ENCODE measurements around the gene XRCC4.

XRCC4 gene

GRCh38 chr5:83172655-83173054 lies 95.3 kb downstream of the XRCC4 start:
- H3K79me2 ChIP-seq (ENCODE audit: control insufficient read depth, insufficient read depth, low read length, unreplicated experiment) = no peaks in the 10 kb centered on the region
- H3K4me1 ChIP-seq (ENCODE audit: control insufficient read depth, insufficient read depth, low read length, unreplicated experiment) = no peaks in the 10 kb centered on the region
- no peak overlapping the region for H3K27ac ChIP-seq (ENCODE audit: low read depth, low read length)
- no peaks in the 10 kb centered on the region for H3K36me3 ChIP-seq (ENCODE audit: insufficient read depth, low read length)
- H2AFZ ChIP-seq (ENCODE audit: low read length, unreplicated experiment) = no peak overlapping the region
- no peaks in the 10 kb centered on the region for H3K27me3 ChIP-seq (ENCODE audit: insufficient read depth, low read length)
- no peak overlapping the region for H3K4me3 ChIP-seq (ENCODE audit: low read depth, low read length)

DNA sequence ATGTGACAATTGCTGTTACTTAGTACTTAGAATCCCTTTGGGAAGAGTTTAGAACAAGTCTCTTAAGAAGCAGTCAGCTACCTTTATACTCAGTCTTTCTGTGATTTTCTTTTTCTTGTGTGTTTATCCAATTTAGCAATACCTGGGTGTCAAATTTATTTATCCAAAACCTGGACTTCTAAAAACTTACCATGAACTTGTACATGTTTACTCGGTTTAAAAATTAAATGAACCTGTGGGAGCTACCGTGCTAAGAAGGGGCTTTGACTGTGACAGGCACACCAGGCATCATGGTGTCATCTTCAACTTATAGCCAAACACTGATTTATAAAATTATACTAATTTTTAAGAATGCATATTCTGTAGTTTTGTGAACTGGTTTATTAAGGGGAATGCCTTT lies 96.5 kb downstream of the XRCC4 start:
- H2AFZ ChIP-seq (ENCODE audit: low read length, unreplicated experiment) = no peak overlapping the region
- no peaks in the 10 kb centered on the region for H3K36me3 ChIP-seq (ENCODE audit: insufficient read depth, low read length)
- H3K27me3 ChIP-seq (ENCODE audit: insufficient read depth, low read length) = no peaks in the 10 kb centered on the region
- no peaks in the 10 kb centered on the region for H3K79me2 ChIP-seq (ENCODE audit: control insufficient read depth, insufficient read depth, low read length, unreplicated experiment)
- H3K27ac ChIP-seq (ENCODE audit: low read depth, low read length) = no peak overlapping the region
- no peak overlapping the region for H3K4me3 ChIP-seq (ENCODE audit: low read depth, low read length)
- H3K4me1 ChIP-seq (ENCODE audit: control insufficient read depth, insufficient read depth, low read length, unreplicated experiment) = no peaks in the 10 kb centered on the region

GRCh38 chr5:83177803-83178202 lies 100.5 kb downstream of the XRCC4 start:
- Histone ChIP-seq H3K4me1 (ENCODE audit: control insufficient read depth, insufficient read depth, low read length, unreplicated experiment) (no peaks in the 10 kb centered on the region), H3K27ac (ENCODE audit: low read depth, low read length) (no peak overlapping the region), H3K36me3 (ENCODE audit: insufficient read depth, low read length) (no peaks in the 10 kb centered on the region), H3K79me2 (ENCODE audit: control insufficient read depth, insufficient read depth, low read length, unreplicated experiment) (no peaks in the 10 kb centered on the region), H3K4me3 (ENCODE audit: low read depth, low read length) (no peak overlapping the region), H2AFZ (ENCODE audit: low read length, unreplicated experiment) (no peak overlapping the region), H3K27me3 (ENCODE audit: insufficient read depth, low read length) (no peaks in the 10 kb centered on the region)

DNA sequence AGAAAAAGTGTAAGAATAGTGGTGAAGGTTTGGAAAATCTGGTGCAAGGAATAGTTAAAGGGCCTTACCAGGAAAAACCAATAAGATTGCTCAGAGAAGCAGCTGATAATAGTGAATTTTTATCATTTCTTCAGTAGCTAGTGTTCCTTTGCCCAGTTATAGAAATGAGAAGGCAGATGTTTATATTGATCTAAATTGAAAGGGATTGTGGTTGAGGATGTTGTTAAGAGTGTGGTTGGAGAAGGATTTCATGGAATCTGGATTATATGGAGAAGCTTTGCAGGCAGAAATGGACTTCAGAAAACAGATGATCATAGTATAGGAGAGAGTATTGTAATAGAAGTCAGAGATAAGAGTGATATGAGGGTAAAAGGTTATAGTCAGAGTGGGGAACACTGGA lies 102.6 kb downstream of the XRCC4 start:
- Histone ChIP-seq H3K4me1 (ENCODE audit: control insufficient read depth, insufficient read depth, low read length, unreplicated experiment) (no peaks in the 10 kb centered on the region), H3K27ac (ENCODE audit: low read depth, low read length) (no peak overlapping the region), H2AFZ (ENCODE audit: low read length, unreplicated experiment) (no peak overlapping the region), H3K79me2 (ENCODE audit: control insufficient read depth, insufficient read depth, low read length, unreplicated experiment) (no peaks in the 10 kb centered on the region), H3K27me3 (ENCODE audit: insufficient read depth, low read length) (no peaks in the 10 kb centered on the region), H3K4me3 (ENCODE audit: low read depth, low read length) (no peak overlapping the region), H3K36me3 (ENCODE audit: insufficient read depth, low read length) (no peaks in the 10 kb centered on the region; the same call in 1 of the 2 replicates)

GRCh38 chr5:83184534-83184933 lies 107.2 kb downstream of the XRCC4 start:
- Histone ChIP-seq H3K36me3 (ENCODE audit: insufficient read depth, low read length) (no peaks in the 10 kb centered on the region; the same call in 1 of the 2 replicates), H3K27ac (ENCODE audit: low read depth, low read length) (no peak overlapping the region), H3K4me1 (ENCODE audit: control insufficient read depth, insufficient read depth, low read length, unreplicated experiment) (no peaks in the 10 kb centered on the region), H3K79me2 (ENCODE audit: control insufficient read depth, insufficient read depth, low read length, unreplicated experiment) (no peaks in the 10 kb centered on the region), H3K27me3 (ENCODE audit: insufficient read depth, low read length) (no peaks in the 10 kb centered on the region), H2AFZ (ENCODE audit: low read length, unreplicated experiment) (no peak overlapping the region), H3K4me3 (ENCODE audit: low read depth, low read length) (no peak overlapping the region)

DNA sequence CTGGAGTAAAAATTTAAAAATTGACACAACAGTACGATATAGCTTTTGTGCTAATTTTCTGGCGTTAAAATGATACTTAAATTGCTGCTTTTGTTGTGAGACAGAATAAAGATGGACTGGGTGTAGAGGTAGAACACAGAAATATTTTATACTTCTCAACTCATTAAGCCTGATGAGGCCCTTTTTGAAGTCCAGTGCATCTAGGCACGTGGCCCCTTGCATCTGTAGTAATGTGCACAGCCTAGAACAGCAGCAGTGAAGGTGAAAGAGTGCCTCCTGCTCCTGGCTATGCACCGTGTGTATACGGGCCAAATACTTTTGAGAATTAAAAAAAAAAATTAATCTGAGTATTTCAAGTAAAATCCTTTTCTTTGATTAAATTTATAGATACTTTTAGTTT lies 115.6 kb downstream of the XRCC4 start:
- H3K4me1 ChIP-seq (ENCODE audit: control insufficient read depth, insufficient read depth, low read length, unreplicated experiment) = no peaks in the 10 kb centered on the region
- no peaks in the 10 kb centered on the region for H3K27me3 ChIP-seq (ENCODE audit: insufficient read depth, low read length)
- H3K27ac ChIP-seq (ENCODE audit: low read depth, low read length) = no peak overlapping the region
- H3K4me3 ChIP-seq (ENCODE audit: low read depth, low read length) = no peak overlapping the region
- H3K36me3 ChIP-seq (ENCODE audit: insufficient read depth, low read length) = no peaks in the 10 kb centered on the region
- H2AFZ ChIP-seq (ENCODE audit: low read length, unreplicated experiment) = no peak overlapping the region
- H3K79me2 ChIP-seq (ENCODE audit: control insufficient read depth, insufficient read depth, low read length, unreplicated experiment) = no peaks in the 10 kb centered on the region

- no peaks in the 10 kb centered on the region for H3K4me1 ChIP-seq (ENCODE audit: control insufficient read depth, insufficient read depth, low read length, unreplicated experiment)
- H3K27ac ChIP-seq (ENCODE audit: low read depth, low read length) = no peak overlapping the region
- H3K79me2 ChIP-seq (ENCODE audit: control insufficient read depth, insufficient read depth, low read length, unreplicated experiment) = no peaks in the 10 kb centered on the region
- no peaks in the 10 kb centered on the region for H3K27me3 ChIP-seq (ENCODE audit: insufficient read depth, low read length)
- H2AFZ ChIP-seq (ENCODE audit: low read length, unreplicated experiment) = no peak overlapping the region
- H3K4me3 ChIP-seq (ENCODE audit: low read depth, low read length) = no peak overlapping the region
- no peaks in the 10 kb centered on the region for H3K36me3 ChIP-seq (ENCODE audit: insufficient read depth, low read length)
Measured at GRCh38 chr5:83197326-83197967, 120.1 kb downstream of the XRCC4 start.

DNA sequence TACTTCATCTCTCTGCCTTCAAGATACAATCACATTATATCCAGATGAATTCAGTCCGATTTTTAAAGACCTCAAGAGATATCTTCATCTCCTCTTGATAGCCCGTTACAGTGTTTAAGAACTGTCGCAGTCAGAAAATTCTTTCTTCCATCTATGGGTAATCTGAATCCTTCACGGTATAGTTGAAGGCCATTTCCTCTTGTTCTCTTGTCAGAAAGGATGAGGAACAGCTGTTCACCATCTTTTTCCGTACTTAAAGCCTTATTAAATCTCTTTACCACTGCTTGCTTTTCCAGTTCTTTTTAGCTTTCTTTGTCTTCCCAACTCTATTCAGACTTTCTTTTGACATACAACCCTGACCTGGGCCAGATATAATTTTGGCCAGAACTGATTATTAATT lies 121.8 kb downstream of the XRCC4 start:
- no peak overlapping the region for H3K4me3 ChIP-seq (ENCODE audit: low read depth, low read length)
- no peak overlapping the region for H2AFZ ChIP-seq (ENCODE audit: low read length, unreplicated experiment)
- H3K36me3 ChIP-seq (ENCODE audit: insufficient read depth, low read length) = no peaks in the 10 kb centered on the region
- H3K79me2 ChIP-seq (ENCODE audit: control insufficient read depth, insufficient read depth, low read length, unreplicated experiment) = no peaks in the 10 kb centered on the region
- no peaks in the 10 kb centered on the region for H3K27me3 ChIP-seq (ENCODE audit: insufficient read depth, low read length)
- no peaks in the 10 kb centered on the region for H3K4me1 ChIP-seq (ENCODE audit: control insufficient read depth, insufficient read depth, low read length, unreplicated experiment)
- H3K27ac ChIP-seq (ENCODE audit: low read depth, low read length) = no peak overlapping the region

- Histone ChIP-seq H3K27ac (ENCODE audit: low read depth, low read length) (no peak overlapping the region), H3K4me3 (ENCODE audit: low read depth, low read length) (no peak overlapping the region), H3K79me2 (ENCODE audit: control insufficient read depth, insufficient read depth, low read length, unreplicated experiment) (no peaks in the 10 kb centered on the region), H2AFZ (ENCODE audit: low read length, unreplicated experiment) (no peak overlapping the region), H3K36me3 (ENCODE audit: insufficient read depth, low read length) (no peaks in the 10 kb centered on the region), H3K4me1 (ENCODE audit: control insufficient read depth, insufficient read depth, low read length, unreplicated experiment) (no peaks in the 10 kb centered on the region), H3K27me3 (ENCODE audit: insufficient read depth, low read length) (no peaks in the 10 kb centered on the region)
Measured at GRCh38 chr5:83204651-83205050, 127.3 kb downstream of the XRCC4 start.

DNA sequence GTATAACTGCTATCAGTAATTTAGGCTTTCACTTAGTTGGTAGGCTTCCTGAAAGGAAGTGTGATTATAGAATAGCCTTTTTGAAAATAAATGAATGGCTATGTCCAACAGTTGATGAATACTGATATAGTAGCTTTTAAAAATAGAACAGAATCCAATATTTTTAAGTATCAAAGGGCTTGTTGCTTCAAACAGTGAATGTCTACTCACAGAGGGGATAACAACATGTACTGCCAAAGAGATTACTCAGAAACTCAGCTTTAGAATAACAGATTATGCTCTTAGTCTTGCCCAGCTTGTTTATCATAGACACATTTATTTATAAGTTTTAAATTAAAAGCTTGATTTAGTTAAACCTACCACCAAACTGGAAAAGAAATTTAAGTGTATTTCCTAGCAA lies 132.6 kb downstream of the XRCC4 start:
- Histone ChIP-seq H3K4me1 (ENCODE audit: control insufficient read depth, insufficient read depth, low read length, unreplicated experiment) (no peaks in the 10 kb centered on the region), H3K36me3 (ENCODE audit: insufficient read depth, low read length) (no peaks in the 10 kb centered on the region), H3K27ac (ENCODE audit: low read depth, low read length) (no peak overlapping the region), H3K4me3 (ENCODE audit: low read depth, low read length) (no peak overlapping the region), H3K79me2 (ENCODE audit: control insufficient read depth, insufficient read depth, low read length, unreplicated experiment) (no peaks in the 10 kb centered on the region), H3K27me3 (ENCODE audit: insufficient read depth, low read length) (no peaks in the 10 kb centered on the region), H2AFZ (ENCODE audit: low read length, unreplicated experiment) (no peak overlapping the region)

DNA sequence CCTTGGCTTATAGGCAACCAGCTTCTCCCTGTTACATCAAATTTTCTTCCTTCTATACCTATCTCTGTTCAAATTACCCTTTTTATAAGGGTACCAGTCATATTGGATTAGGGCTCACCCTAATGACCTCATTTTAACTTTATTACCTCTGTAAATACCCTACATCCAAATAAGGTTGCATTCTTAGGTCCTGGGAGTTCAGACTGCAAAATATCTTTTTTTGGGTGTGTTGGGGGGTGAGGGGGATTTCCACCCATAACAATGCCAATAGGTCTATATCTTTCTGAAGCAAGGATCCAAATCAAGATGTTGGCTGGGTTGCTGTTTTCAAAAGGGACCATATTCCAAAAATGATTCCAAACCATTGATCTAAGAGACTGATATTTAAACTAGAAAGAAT lies 141.7 kb downstream of the XRCC4 start:
- H3K36me3 ChIP-seq (ENCODE audit: insufficient read depth, low read length) = no peaks in the 10 kb centered on the region
- no peaks in the 10 kb centered on the region for H3K79me2 ChIP-seq (ENCODE audit: control insufficient read depth, insufficient read depth, low read length, unreplicated experiment)
- H3K27me3 ChIP-seq (ENCODE audit: insufficient read depth, low read length) = no peaks in the 10 kb centered on the region
- no peak overlapping the region for H3K4me3 ChIP-seq (ENCODE audit: low read depth, low read length)
- H3K4me1 ChIP-seq (ENCODE audit: control insufficient read depth, insufficient read depth, low read length, unreplicated experiment) = no peaks in the 10 kb centered on the region
- no peak overlapping the region for H3K27ac ChIP-seq (ENCODE audit: low read depth, low read length)
- H2AFZ ChIP-seq (ENCODE audit: low read length, unreplicated experiment) = no peak overlapping the region

Measured in ACC112 (cell line).